HepG2 (cell line): Measurements from ENCODE around the gene MRRF. TPM values are rescaled to one million over a fixed set of nuclear protein-coding genes. Genes with fewer than 3 reads are reported as not detected.

Experiments
- ADNP ChIP-seq: sonication (generic); formaldehyde crosslinking; IDR thresholded peaks from 2 replicates; pipeline ENCODE4 v1.4.0; 2020; ENCODE audit warnings: missing genetic modification reagents
- JUN ChIP-seq: sonication (generic); formaldehyde crosslinking; IDR thresholded peaks from 2 replicates; pipeline ENCODE4 v1.4.0; 2020; ENCODE audit warnings: mild to moderate bottlenecking, missing genetic modification reagents
- KDM3A ChIP-seq: IDR thresholded peaks from 2 replicates; pipeline ENCODE4 v1.6.1; 2018; ENCODE audit warnings: low read depth, missing compliant biosample characterization
- KMT2A ChIP-seq: sonication (generic); formaldehyde crosslinking; IDR thresholded peaks from 2 replicates; pipeline ENCODE4 v1.4.0; 2020; ENCODE audit warnings: missing genetic modification reagents
- MEIS2 ChIP-seq: sonication (generic); formaldehyde crosslinking; IDR thresholded peaks from 2 replicates; pipeline ENCODE4 v1.9.0; 2021; ENCODE audit warnings: mild to moderate bottlenecking, missing genetic modification reagents
- TAF1 ChIP-seq: sonication (generic); formaldehyde crosslinking; IDR thresholded peaks from 2 replicates; pipeline ENCODE4 v1.4.0; 2020; ENCODE audit warnings: missing genetic modification reagents
- THAP11 ChIP-seq: IDR thresholded peaks from 2 replicates; pipeline ENCODE4 v1.6.1; 2016; ENCODE audit warnings: missing biosample characterization, missing genetic modification reagents
- ZBTB7B ChIP-seq: sonication (generic); formaldehyde crosslinking; IDR thresholded peaks from 2 replicates; pipeline ENCODE4 v1.4.0; 2020; ENCODE audit warnings: missing genetic modification reagents
- ZNF101 ChIP-seq: sonication (generic); formaldehyde crosslinking; IDR thresholded peaks from 2 replicates; pipeline ENCODE4 v1.4.0; 2020; ENCODE audit warnings: mild to moderate bottlenecking, low read depth, missing genetic modification reagents, borderline replicate concordance
- ZNF292 ChIP-seq: sonication (generic); formaldehyde crosslinking; IDR thresholded peaks from 2 replicates; pipeline ENCODE4 v1.8.1; 2022; ENCODE audit warnings: mild to moderate bottlenecking, low read depth, missing genetic modification reagents, borderline replicate concordance
- ZNF430 ChIP-seq: sonication (generic); formaldehyde crosslinking; IDR thresholded peaks from 2 replicates; pipeline ENCODE4 v1.9.0; 2021; ENCODE audit warnings: mild to moderate bottlenecking, missing genetic modification reagents
- ZNF788 ChIP-seq: sonication (generic); formaldehyde crosslinking; IDR thresholded peaks from 2 replicates; pipeline ENCODE4 v1.5.0; 2020; ENCODE audit warnings: mild to moderate bottlenecking, missing genetic modification reagents, borderline replicate concordance
- polyA plus RNA-seq, 8 experiments: library from polyadenylated mRNA; depleted of rRNA in 3 of 8; stranded (reverse) in 7 of 8; unstranded in 1 of 8; fragments of >200 nt; fragmentation: Illumina TruSeq in 4 of 8; extraction: Trizol in 4 of 8; gene quantifications; 2 replicates each; pipeline versions ENCODE4 v1.2.1 to v1.2.3, GENCODE V29; 2011 to 2016; ENCODE audit warnings: low read depth in 4 of 8, missing spikeins in 1 of 8, mixed read lengths in 1 of 8; ENCODE audit not compliant: insufficient read depth in 1 of 8
- total RNA-seq, 5 experiments: library from RNA; depleted of rRNA; stranded (reverse); fragments of >200 nt; fragmentation: Illumina TruSeq; extraction: Trizol; gene quantifications; 2 replicates each; pipeline ENCODE4 v1.2.3, GENCODE V29; 2016; ENCODE audit warnings: low read depth in 1 of 5
- TF ChIP-seq, protein P1 (sequence below): sonication (generic); formaldehyde crosslinking; IDR thresholded peaks from 2 replicates; pipeline ENCODE4 v1.4.0; 2020; ENCODE audit warnings: missing genetic modification reagents, borderline replicate concordance
- TF ChIP-seq, protein P2 (sequence below): sonication (generic); formaldehyde crosslinking; IDR thresholded peaks from 2 replicates; pipeline ENCODE4 v1.5.1; 2020; ENCODE audit warnings: missing genetic modification reagents, mild to moderate bottlenecking, borderline replicate concordance
- TF ChIP-seq, protein P3 (sequence below): sonication (generic); formaldehyde crosslinking; IDR thresholded peaks from 2 replicates; pipeline ENCODE4 v1.8.0; 2023; ENCODE audit warnings: mild to moderate bottlenecking, missing genetic modification reagents
- TF ChIP-seq, protein P4 (sequence below): IDR thresholded peaks from 2 replicates; pipeline ENCODE4 v1.6.1; 2016; ENCODE audit warnings: mild to moderate bottlenecking, missing biosample characterization, missing genetic modification reagents
- TF ChIP-seq, protein P5 (sequence below): sonication (generic); formaldehyde crosslinking; IDR thresholded peaks from 2 replicates; pipeline ENCODE4 v1.8.0; 2022; ENCODE audit warnings: low read depth, missing genetic modification reagents
- TF ChIP-seq, protein P6 (sequence below): IDR thresholded peaks from 2 replicates; pipeline ENCODE4 v1.6.1; 2016; ENCODE audit warnings: missing biosample characterization, missing genetic modification reagents, low read depth

MRRF gene
- total and polyA plus RNA-seq, 2 of the 13 experiments (the other 11 are each of a cell fraction or from before 2014, with no cell fraction given): 37.3 to 44.3 TPM

DNA sequence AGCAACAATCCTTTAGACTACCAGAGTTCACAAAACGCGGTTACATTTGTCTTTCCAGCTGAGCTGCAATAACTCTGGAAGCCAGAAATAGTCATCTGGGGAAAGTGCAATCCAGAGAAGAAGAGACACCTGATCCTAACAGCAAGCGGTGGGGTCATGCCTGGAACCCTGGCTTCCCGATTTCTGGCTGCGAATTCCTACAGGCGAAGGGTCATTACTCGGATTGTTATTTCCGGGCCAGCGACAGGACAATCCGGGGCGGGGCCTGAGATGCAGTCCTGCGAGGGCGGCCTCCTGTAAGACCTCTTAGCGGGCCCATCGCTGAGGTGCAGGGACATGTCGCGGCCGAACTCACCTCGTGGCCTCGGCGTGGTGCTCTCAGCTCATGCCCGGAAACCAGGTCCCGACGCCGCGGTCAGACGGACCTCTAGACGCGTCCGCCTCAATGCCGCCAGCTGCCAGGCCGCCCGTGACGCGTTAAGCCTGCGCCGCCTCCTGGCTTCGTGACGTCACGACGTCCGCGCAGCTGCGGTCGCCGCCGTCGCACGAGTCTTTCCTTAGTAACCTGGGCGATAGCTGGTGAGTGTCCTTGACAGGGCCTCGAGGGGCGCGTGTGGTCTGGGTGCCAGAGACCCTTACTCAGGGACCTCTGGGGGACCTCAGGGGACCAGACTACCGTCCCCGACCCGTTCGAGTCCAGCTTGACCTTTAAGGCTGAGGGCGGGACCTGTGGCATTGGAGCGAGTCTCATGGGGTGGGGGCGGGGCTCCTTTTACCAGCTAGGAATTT lies at the start of gene MRRF, which contains the start of gene RBM18 (continued):
- TF ChIP-seq, protein P1, sequence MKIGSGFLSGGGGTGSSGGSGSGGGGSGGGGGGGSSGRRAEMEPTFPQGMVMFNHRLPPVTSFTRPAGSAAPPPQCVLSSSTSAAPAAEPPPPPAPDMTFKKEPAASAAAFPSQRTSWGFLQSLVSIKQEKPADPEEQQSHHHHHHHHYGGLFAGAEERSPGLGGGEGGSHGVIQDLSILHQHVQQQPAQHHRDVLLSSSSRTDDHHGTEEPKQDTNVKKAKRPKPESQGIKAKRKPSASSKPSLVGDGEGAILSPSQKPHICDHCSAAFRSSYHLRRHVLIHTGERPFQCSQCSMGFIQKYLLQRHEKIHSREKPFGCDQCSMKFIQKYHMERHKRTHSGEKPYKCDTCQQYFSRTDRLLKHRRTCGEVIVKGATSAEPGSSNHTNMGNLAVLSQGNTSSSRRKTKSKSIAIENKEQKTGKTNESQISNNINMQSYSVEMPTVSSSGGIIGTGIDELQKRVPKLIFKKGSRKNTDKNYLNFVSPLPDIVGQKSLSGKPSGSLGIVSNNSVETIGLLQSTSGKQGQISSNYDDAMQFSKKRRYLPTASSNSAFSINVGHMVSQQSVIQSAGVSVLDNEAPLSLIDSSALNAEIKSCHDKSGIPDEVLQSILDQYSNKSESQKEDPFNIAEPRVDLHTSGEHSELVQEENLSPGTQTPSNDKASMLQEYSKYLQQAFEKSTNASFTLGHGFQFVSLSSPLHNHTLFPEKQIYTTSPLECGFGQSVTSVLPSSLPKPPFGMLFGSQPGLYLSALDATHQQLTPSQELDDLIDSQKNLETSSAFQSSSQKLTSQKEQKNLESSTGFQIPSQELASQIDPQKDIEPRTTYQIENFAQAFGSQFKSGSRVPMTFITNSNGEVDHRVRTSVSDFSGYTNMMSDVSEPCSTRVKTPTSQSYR: peak; percentile 62
- TF ChIP-seq JUN: peak; percentile 82
- TF ChIP-seq TAF1 (CRISPR knock-in tag): peak; percentile 88
- TF ChIP-seq MEIS2: peak; percentile 79; the same call in 1 of the 2 replicates
- TF ChIP-seq ZNF430 (CRISPR knock-in tag): peak; percentile 90; the same call in 1 of the 2 replicates
- TF ChIP-seq, protein P2, sequence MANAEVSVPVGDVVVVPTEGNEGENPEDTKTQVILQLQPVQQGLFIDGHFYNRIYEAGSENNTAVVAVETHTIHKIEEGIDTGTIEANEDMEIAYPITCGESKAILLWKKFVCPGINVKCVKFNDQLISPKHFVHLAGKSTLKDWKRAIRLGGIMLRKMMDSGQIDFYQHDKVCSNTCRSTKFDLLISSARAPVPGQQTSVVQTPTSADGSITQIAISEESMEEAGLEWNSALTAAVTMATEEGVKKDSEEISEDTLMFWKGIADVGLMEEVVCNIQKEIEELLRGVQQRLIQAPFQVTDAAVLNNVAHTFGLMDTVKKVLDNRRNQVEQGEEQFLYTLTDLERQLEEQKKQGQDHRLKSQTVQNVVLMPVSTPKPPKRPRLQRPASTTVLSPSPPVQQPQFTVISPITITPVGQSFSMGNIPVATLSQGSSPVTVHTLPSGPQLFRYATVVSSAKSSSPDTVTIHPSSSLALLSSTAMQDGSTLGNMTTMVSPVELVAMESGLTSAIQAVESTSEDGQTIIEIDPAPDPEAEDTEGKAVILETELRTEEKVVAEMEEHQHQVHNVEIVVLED (CRISPR knock-in tag): peak; percentile 99
- TF ChIP-seq, protein P3, sequence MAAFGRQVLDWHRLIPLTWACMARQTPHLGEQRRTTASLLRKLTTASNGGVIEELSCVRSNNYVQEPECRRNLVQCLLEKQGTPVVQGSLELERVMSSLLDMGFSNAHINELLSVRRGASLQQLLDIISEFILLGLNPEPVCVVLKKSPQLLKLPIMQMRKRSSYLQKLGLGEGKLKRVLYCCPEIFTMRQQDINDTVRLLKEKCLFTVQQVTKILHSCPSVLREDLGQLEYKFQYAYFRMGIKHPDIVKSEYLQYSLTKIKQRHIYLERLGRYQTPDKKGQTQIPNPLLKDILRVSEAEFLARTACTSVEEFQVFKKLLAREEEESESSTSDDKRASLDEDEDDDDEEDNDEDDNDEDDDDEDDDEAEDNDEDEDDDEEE (CRISPR knock-in tag): peak; percentile 99
- peak; percentile 66; the same call in 1 of the 2 replicates for TF ChIP-seq ZBTB7B
- TF ChIP-seq ZNF101 (CRISPR knock-in tag): no peak
- TF ChIP-seq, protein P4, sequence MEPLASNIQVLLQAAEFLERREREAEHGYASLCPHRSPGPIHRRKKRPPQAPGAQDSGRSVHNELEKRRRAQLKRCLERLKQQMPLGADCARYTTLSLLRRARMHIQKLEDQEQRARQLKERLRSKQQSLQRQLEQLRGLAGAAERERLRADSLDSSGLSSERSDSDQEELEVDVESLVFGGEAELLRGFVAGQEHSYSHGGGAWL (CRISPR knock-in tag): peak; percentile 98
- TF ChIP-seq ZNF292 (CRISPR knock-in tag): peak; percentile 86
- peak; percentile 89 for TF ChIP-seq KMT2A
- TF ChIP-seq THAP11: peak; percentile 91
- TF ChIP-seq KDM3A: peak; percentile 85
- TF ChIP-seq, protein P5, sequence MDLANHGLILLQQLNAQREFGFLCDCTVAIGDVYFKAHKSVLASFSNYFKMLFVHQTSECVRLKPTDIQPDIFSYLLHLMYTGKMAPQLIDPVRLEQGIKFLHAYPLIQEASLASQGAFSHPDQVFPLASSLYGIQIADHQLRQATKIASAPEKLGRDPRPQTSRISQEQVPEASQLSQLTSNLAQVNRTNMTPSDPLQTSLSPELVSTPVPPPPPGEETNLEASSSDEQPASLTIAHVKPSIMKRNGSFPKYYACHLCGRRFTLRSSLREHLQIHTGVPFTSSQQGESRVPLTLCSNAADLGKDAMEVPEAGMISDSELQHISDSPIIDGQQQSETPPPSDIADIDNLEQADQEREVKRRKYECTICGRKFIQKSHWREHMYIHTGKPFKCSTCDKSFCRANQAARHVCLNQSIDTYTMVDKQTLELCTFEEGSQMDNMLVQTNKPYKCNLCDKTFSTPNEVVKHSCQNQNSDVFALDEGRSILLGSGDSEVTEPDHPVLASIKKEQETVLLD (CRISPR knock-in tag): 0 out of 2 replicates have a peak, but pooled peaks have one; percentile 21
- TF ChIP-seq, protein P6, sequence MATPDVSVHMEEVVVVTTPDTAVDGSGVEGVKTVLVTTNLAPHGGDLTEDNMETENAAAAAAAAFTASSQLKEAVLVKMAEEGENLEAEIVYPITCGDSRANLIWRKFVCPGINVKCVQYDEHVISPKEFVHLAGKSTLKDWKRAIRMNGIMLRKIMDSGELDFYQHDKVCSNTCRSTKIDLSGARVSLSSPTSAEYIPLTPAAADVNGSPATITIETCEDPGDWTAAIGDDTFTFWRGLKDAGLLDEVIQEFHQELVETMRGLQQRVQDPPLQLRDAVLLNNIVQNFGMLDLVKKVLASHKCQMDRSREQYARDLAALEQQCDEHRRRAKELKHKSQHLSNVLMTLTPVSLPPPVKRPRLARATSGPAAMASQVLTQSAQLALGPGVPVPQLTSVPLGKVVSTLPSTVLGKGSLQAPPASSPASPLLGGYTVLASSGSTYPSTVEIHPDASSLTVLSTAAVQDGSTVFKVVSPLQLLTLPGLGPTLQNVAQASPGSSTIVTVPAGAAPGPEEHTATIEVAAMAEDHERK (CRISPR knock-in tag): peak; percentile 94
- TF ChIP-seq ZNF788 (CRISPR knock-in tag): peak; percentile 98; the same call in 1 of the 2 replicates
- TF ChIP-seq ADNP (CRISPR knock-in tag): no peak
